ENCODE results near the gene RAD54L. TPM values are rescaled to one million over a fixed set of nuclear protein-coding genes. Genes with fewer than 3 reads are reported as not detected.
A peak's percentile ranks its signal among the peaks of the same experiment; 100 is the strongest.
"Not testable (repeated sequence)": the region's sequence is repeated elsewhere in the genome, so short reads cannot be mapped to it uniquely, and the experiment has no call there.

The RAD54L gene
- total RNA-seq, 1 experiment from 2014 or later: 29.4 TPM

DNA sequence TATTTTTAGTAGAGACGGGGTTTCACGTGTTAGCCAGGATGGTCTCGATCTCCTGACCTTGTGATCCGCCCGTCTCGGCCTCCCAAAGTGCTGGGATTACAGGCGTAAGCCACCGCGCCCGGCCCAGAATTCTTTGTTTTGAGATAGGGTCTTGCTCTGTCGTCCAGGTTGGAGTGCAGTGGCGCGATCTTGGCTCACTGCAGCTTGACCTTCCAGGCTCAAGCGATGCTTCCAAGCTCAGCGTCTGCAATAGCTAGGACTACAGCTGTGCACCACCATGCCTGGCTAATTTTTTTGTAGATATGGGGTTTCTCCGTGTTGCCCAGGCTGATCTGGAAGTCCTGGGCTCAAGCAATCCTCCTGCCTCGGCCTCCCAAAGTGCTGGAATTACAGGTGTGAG, 1.4 kb upstream of the RAD54L start:
- H3K4me3 ChIP-seq (ENCODE audit: low read depth in 2 of 2, low read length in 2 of 2); BruUV-seq (replicated peaks): not testable (repeated sequence)
- POLR2A ChIA-PET: interaction anchor here (0.7 to 1.0 kb wide), 2 partner anchors 29 to 557 kb away, joined by 3 to 5 read pairs; no protein-coding TSS in a partner anchor

DNA sequence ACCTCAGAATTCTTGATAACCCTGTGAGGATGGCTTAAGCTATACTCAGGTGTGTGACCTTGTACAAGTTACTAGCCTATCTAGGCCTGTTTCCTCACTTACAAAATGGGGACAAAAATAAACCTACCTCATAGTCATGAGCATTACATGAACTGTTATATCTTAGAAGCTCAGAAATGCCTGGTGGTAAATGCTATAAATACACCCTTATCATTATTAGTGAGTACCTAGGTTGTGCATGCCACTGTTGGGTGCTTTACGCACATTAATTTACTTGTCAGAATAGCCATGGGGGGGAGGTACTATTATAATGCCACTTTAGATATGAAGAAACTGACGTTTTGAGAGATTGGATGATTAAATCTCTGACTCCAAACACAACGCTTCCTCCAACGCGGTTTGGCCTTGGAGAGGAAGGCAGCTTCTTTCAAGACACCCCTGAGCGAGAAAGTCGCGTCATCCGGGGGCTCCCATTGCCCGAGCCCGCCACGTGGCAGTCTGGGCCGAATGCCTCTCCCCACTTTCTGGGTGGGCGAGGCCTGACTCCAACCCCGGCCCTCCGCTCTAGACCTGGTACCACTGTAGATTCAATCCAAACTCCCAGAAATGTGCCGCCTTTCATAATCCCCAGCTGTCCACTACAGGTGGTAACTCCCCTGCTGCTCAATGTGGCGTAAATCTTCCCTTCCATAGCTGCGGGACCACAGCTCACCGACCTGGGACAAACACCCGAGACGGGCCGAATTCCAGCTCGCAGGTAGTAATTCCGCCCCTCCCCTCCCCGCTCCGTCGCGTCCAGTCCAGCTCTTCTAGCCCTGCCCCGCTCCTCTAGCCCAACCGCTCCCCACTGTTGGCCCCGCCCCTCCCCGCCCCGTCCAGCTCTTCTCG, 771 bp upstream of the RAD54L start:
- Histone ChIP-seq H3K4me3 (ENCODE audit: low read depth in 2 of 2, low read length in 2 of 2) (peak overlapping the region; percentile 64 to 91), H3K9me3 (ENCODE audit: control insufficient read depth, insufficient read depth, low read depth, low read length) (no peaks in the 10 kb centered on the region), H3K36me3 (ENCODE audit: control insufficient read depth, insufficient read depth, low read length) (no peaks in the 10 kb centered on the region; the same call in none of the 2 replicates), H3K27me3 (ENCODE audit: control insufficient read depth, insufficient read depth, low read length) (no peaks in the 10 kb centered on the region), H3K4me1 (ENCODE audit: control insufficient read depth, insufficient read depth, low read length) (peaks cover 22% of the 10 kb centered on the region), H3K27ac (ENCODE audit: low read length) (peak overlapping the region; percentile 83)
- ChIA-PET CTCF (interaction anchor here (0.6 to 2.2 kb wide), 6 partner anchors 9 to 213 kb away, joined by 3 to 12 read pairs (median 4); no protein-coding TSS in a partner anchor), POLR2A (interaction anchor here (0.6 to 1.0 kb wide), 10 partner anchors 18 to 558 kb away, joined by 3 to 17 read pairs (median 7); no protein-coding TSS in a partner anchor)
- DNase-seq (ENCODE audit: low read depth, low spot score) (no peak), ATAC-seq (peak; percentile 86)
- TF ChIP-seq, protein P1, sequence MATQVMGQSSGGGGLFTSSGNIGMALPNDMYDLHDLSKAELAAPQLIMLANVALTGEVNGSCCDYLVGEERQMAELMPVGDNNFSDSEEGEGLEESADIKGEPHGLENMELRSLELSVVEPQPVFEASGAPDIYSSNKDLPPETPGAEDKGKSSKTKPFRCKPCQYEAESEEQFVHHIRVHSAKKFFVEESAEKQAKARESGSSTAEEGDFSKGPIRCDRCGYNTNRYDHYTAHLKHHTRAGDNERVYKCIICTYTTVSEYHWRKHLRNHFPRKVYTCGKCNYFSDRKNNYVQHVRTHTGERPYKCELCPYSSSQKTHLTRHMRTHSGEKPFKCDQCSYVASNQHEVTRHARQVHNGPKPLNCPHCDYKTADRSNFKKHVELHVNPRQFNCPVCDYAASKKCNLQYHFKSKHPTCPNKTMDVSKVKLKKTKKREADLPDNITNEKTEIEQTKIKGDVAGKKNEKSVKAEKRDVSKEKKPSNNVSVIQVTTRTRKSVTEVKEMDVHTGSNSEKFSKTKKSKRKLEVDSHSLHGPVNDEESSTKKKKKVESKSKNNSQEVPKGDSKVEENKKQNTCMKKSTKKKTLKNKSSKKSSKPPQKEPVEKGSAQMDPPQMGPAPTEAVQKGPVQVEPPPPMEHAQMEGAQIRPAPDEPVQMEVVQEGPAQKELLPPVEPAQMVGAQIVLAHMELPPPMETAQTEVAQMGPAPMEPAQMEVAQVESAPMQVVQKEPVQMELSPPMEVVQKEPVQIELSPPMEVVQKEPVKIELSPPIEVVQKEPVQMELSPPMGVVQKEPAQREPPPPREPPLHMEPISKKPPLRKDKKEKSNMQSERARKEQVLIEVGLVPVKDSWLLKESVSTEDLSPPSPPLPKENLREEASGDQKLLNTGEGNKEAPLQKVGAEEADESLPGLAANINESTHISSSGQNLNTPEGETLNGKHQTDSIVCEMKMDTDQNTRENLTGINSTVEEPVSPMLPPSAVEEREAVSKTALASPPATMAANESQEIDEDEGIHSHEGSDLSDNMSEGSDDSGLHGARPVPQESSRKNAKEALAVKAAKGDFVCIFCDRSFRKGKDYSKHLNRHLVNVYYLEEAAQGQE (IDR thresholded peaks at IDR 0.05; ENCODE audit: insufficient read depth in 1 of 2, low read depth in 2 of 2, low read length in 1 of 2): no peak
- TF ChIP-seq SIN3A (IDR thresholded peaks at IDR 0.05; ENCODE audit: borderline replicate concordance, insufficient read depth, low read depth, low read length): no peak
- TF ChIP-seq, protein P2, sequence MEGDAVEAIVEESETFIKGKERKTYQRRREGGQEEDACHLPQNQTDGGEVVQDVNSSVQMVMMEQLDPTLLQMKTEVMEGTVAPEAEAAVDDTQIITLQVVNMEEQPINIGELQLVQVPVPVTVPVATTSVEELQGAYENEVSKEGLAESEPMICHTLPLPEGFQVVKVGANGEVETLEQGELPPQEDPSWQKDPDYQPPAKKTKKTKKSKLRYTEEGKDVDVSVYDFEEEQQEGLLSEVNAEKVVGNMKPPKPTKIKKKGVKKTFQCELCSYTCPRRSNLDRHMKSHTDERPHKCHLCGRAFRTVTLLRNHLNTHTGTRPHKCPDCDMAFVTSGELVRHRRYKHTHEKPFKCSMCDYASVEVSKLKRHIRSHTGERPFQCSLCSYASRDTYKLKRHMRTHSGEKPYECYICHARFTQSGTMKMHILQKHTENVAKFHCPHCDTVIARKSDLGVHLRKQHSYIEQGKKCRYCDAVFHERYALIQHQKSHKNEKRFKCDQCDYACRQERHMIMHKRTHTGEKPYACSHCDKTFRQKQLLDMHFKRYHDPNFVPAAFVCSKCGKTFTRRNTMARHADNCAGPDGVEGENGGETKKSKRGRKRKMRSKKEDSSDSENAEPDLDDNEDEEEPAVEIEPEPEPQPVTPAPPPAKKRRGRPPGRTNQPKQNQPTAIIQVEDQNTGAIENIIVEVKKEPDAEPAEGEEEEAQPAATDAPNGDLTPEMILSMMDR (IDR thresholded peaks at IDR 0.05): no peak
- TF ChIP-seq POLR2AphosphoS5 (IDR thresholded peaks at IDR 0.05; ENCODE audit: low read depth, low read length): no peak
- TF ChIP-seq TCF7L2 (IDR thresholded peaks at IDR 0.05; ENCODE audit: low read depth, low read length): no peak
- BruUV-seq (replicated peaks): TSS peak; percentile 87
- in situ Hi-C loops (cut with HindIII; ENCODE audit: low pct_unique_long_range_greater_than_20kb, low sequenced_read_pairs) (no loop called here), intact Hi-C loops (cut with micrococcal nuclease; ENCODE audit: unreplicated experiment) (no loop called here)

More for the DNA sequence above, 1.4 kb upstream of the RAD54L start:
- intact Hi-C loops (cut with micrococcal nuclease; ENCODE audit: unreplicated experiment); H3K9me3 ChIP-seq (ENCODE audit: control insufficient read depth, insufficient read depth, low read depth, low read length); H3K27ac ChIP-seq (ENCODE audit: low read length); H3K27me3 ChIP-seq (ENCODE audit: control insufficient read depth, insufficient read depth, low read length); ATAC-seq; in situ Hi-C loops (cut with HindIII; ENCODE audit: low pct_unique_long_range_greater_than_20kb, low sequenced_read_pairs); H3K36me3 ChIP-seq (ENCODE audit: control insufficient read depth, insufficient read depth, low read length); DNase-seq (ENCODE audit: low read depth, low spot score): not testable (repeated sequence)
- H3K4me1 ChIP-seq (ENCODE audit: control insufficient read depth, insufficient read depth, low read length): peaks cover 22% of the 10 kb centered on the region
- CTCF ChIA-PET: interaction anchor here (1.0 to 2.2 kb wide), 2 partner anchors 23 to 117 kb away, joined by 4 to 12 read pairs; no protein-coding TSS in a partner anchor
